Raji (cell line): Measurements from ENCODE around the gene ACTN4.

ENCODE experiments used
- POLR2A ChIP-seq: IDR thresholded peaks from 2 replicates; pipeline ENCODE4 v1.6.1; 2011; ENCODE audit warnings: low read depth, low read length, control low read depth; ENCODE audit not compliant: insufficient read depth

ACTN4 gene

GRCh38 chr19:38734426-38735256 lies 87.2 kb downstream of the ACTN4 start:
- TF ChIP-seq POLR2A, result no peak

- no peak for TF ChIP-seq POLR2A
These were observed 87.8 kb downstream of the ACTN4 start for GRCh38 chr19:38735257-38735686.

- no peak for TF ChIP-seq POLR2A
These were observed 88.6 kb downstream of the ACTN4 start for GRCh38 chr19:38736036-38736412.

- no peak for TF ChIP-seq POLR2A
These were observed 89.2 kb downstream of the ACTN4 start for GRCh38 chr19:38736413-38737280.

GRCh38 chr19:38737281-38737865 lies 89.9 kb downstream of the ACTN4 start:
- no peak for TF ChIP-seq POLR2A

- TF ChIP-seq POLR2A, result no peak
These were observed 90.7 kb downstream of the ACTN4 start for GRCh38 chr19:38737921-38738737.

- no peak for TF ChIP-seq POLR2A
These were observed 92.2 kb downstream of the ACTN4 start for GRCh38 chr19:38739440-38740256.

- TF ChIP-seq POLR2A, result no peak
These were observed 92.8 kb downstream of the ACTN4 start for GRCh38 chr19:38740257-38740592.

- no peak for TF ChIP-seq POLR2A
These were observed 93.5 kb downstream of the ACTN4 start for GRCh38 chr19:38740932-38741331.

- TF ChIP-seq POLR2A, result no peak
These were observed 94.2 kb downstream of the ACTN4 start for GRCh38 chr19:38741670-38742069.

GRCh38 chr19:38742296-38742695 lies 94.8 kb downstream of the ACTN4 start:
- TF ChIP-seq POLR2A, result no peak

GRCh38 chr19:38742906-38743305 lies 95.5 kb downstream of the ACTN4 start:
- TF ChIP-seq POLR2A, result no peak

GRCh38 chr19:38743394-38744297 lies 96.2 kb downstream of the ACTN4 start:
- TF ChIP-seq POLR2A, result no peak

- no peak for TF ChIP-seq POLR2A
These were observed 96.8 kb downstream of the ACTN4 start, which contains the start of gene CAPN12 for GRCh38 chr19:38744298-38744681. TSS of gene CAPN12 (minus strand) at chr19:38744474. CDS start at chr19:38744165, 309 bp downstream.
